T-helper 2 cell treated with Interferon-gamma antibody and Interleukin-4, amounts not matched to agents 100 ng/mL and 5 ng/mL, for 36 hours (primary cell): ENCODE data around the gene UBE2S. TPM values are rescaled to one million over a fixed set of nuclear protein-coding genes. Genes with fewer than 3 reads are reported as not detected.

Experiments used
- intact Hi-C: fragments of 100-400 bp; cut with micrococcal nuclease; formaldehyde crosslinking; loops from one replicate; pipeline ENCODE4 v1.15.1; 2023
- total RNA-seq: library from RNA; stranded (reverse); gene quantifications from 2 replicates; pipeline ENCODE4 v1.2.3, GENCODE V29; 2022

Gene UBE2S
- total RNA-seq, 1 donor from 2014 or later = 217 TPM

DNA sequence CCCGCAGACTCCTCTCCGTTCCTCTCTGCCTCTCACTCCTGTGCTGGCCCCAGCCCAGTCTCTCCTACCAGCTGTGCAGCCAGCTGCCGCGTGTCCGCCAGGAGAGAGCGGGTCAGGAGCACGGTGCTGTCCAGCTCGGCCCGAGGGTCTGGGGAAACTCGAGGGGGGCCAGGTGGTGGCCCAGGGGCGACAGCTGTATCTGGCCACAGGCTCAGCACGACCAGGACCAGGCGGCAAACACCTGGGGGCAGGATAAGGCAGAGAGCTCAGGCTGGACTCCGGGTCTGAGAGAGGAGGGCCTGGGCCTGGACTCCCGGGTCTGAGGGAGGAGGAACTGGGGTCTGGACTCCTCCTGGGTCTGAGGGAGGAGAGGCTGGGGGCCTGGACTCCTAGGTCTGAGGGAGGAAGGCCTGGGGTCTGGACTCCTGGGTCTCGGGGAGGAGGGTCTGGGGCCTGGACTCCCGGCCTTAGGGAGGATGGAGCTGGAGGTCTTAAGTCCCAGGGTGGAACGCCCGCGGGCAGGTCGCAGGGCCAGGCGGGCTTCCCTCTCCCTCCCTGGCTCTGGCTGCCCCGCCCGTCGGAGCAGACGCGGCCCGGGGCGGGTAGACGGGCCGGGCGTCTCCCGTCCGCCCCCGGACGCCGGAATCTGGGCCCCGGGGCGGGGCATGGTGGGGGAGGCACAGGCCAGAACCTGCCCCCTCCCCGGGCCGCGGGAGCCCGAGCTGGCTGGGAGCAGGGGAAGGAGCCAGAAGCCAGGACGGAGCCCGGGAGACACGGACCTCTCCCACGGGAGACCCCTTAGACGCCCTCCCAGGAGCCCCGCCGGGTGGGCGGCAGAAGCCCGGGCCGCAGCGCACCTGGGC is 38.7 kb downstream of the UBE2S start:
- intact Hi-C loops = no loop called here

DNA sequence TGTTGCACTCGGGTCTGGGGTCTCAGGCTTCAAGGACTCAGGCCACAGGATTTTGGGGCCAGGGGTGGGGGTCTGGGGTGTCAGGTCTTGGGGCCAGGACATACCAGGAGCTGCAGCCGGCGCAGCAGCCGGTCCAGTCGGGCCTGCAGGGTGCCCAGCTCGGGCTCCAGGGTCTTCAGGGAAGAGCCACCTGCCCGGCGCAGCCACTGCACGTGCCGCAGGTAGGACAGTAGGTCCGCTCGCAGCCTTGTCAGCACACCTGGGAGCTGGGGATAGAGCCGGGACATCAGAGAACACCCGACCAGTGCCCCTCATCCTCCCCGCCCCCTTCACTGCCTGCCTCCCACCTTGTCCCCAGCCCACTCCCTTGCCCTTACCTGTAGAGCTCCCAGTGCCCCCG is 39.5 kb downstream of the UBE2S start:
- intact Hi-C loops = no loop called here

- intact Hi-C loops = no loop called here
Observed at GRCh38 chr19:55366790-55367189, 40.8 kb downstream of the UBE2S start.

DNA sequence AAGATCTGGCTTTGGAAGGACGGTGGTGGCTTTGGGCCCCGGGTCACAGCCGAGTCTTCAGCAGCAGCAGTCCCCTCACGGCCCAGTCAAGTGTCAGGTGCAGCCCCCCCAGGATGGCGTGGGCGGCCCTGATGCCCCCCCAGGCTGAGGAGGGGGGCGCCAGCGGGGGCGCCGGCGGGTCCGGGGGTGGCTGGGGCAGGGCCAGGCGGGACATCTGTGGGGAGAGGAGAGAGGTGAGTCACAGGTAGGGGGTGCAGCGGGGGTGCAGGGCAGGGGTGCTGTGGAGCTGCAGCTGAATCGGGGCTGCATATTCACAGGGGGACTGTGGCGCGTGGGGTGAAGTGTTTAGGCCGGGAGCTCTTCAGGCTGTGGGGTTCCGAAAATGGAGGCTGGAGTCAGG is 41.6 kb downstream of the UBE2S start:
- intact Hi-C loops = no loop called here

- intact Hi-C loops = no loop called here
Observed at GRCh38 chr19:55365245-55365644, 42.3 kb downstream of the UBE2S start.

DNA sequence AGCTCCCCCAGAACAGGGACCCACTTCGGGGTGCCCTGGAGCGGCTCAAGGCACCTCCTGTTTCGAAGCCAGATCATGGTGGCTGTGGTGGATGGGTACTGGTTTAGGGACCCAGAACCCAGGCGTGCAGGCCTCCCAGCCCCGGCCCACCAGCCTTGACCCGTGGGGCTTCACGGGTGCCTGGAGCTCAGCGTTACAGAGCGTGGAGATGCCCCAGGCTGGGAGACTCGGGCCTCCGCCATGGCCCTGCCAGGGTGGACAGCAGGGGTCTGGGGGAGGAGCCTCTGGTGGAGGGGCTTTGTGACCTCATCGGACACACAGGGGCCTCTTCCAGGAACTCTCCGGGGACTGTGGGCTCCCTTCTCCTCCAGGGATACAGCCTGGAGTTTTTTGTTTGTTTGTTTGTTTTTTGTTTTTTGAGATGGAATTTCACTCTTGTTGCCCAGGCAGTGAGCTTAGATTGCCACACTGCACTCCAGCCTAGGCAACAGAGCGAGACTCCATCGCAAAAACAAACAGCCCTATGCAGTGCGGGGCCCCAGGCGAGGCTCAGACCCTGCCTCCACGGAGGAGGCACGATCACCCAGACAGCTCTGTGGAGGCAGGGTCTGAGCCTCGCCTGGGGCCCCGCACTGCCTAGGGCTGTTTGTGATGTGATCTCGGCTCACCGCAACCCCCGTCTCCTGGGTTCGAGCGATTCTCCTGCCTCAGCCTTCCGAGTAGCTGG is 44.4 kb downstream of the UBE2S start, which contains the start of gene GARIN5B:
Gene GARIN5B, minus strand, starts transcription at position 271 of the 727 bp plus-strand sequence. Its CDS starts 194 bp downstream, at position 77.
- intact Hi-C loops = no loop called here

- intact Hi-C loops = no loop called here
Observed at GRCh38 chr19:55362174-55362989, 45.2 kb downstream of the UBE2S start.

- intact Hi-C loops = no loop called here
Observed at GRCh38 chr19:55360902-55361301, 46.7 kb downstream of the UBE2S start.

- intact Hi-C loops = no loop called here
Observed at GRCh38 chr19:55358943-55359908, 48.4 kb downstream of the UBE2S start.

- intact Hi-C loops = no loop called here
Observed at GRCh38 chr19:55358493-55358892, 49.1 kb downstream of the UBE2S start.

- intact Hi-C loops = no loop called here
Observed at GRCh38 chr19:55355213-55355821, 52.3 kb downstream of the UBE2S start.

- intact Hi-C loops = loop anchor here (1.0 kb wide), 1 partner anchor 15 kb away; the partner anchor contains the start of gene KMT5C
Observed at GRCh38 chr19:55354698-55355212, 52.8 kb downstream of the UBE2S start, which contains the start of gene COX6B2. Gene COX6B2 (minus strand): TSS chr19:55354719. CDS start chr19:55354521, 198 bp downstream.

- intact Hi-C loops = loop anchor here (1.0 kb wide), 1 partner anchor 15 kb away; the partner anchor contains the start of gene KMT5C
Observed at GRCh38 chr19:55353803-55354697, 53.5 kb downstream of the UBE2S start.

DNA sequence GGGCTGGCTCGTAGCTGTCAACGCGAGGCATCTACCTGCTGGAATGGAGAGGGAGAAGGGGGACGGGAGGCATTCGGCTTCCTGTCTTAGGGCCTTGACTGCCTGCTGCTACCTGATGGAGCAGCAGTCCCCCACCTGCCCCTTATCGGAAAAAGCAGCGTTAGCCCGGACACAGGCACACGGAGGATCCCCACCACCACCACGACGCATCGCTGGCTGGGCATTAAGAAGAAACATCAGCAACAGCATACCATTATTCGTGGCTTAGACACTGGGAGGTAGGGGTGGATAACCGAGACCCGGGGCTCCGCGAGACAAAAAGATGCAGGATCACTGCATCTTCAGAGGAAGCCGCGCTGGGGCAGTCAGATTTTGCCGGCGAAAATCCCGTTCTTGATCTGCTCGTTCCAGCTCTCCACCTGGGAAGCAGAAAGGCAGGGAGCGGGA is 54.2 kb downstream of the UBE2S start:
- intact Hi-C loops = no loop called here

DNA sequence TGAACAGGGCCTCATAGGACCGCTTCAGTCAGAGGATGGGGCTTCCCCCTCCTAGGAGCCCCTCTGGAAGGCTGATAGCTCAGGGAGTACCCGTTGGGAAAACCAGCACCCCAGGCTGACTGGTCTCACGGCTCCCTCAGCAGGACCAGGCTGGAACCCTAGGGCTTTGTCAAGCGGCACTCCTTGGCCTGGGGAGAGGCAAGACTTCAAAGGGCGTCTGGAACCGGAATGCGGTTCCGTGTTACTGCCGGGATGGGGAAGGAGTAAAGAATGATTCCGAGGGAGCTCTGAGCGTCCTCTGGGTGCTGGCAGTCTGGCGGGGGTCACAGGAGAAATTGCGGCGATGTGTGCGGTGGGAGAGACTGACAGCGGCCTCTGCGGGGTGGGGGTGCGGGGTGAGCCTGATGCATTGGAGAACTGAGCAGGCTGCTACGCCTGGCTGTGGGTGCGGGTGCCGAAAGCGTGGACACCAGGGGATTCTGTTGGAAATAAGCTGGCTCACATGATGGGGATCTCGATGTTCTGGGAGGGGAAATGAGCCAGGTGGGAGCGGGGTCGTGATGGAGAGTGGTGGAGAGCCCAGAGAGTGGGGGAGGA is 54.9 kb downstream of the UBE2S start:
- intact Hi-C loops = no loop called here

- intact Hi-C loops = no loop called here
Observed at GRCh38 chr19:55352040-55352439, 55.5 kb downstream of the UBE2S start.

DNA sequence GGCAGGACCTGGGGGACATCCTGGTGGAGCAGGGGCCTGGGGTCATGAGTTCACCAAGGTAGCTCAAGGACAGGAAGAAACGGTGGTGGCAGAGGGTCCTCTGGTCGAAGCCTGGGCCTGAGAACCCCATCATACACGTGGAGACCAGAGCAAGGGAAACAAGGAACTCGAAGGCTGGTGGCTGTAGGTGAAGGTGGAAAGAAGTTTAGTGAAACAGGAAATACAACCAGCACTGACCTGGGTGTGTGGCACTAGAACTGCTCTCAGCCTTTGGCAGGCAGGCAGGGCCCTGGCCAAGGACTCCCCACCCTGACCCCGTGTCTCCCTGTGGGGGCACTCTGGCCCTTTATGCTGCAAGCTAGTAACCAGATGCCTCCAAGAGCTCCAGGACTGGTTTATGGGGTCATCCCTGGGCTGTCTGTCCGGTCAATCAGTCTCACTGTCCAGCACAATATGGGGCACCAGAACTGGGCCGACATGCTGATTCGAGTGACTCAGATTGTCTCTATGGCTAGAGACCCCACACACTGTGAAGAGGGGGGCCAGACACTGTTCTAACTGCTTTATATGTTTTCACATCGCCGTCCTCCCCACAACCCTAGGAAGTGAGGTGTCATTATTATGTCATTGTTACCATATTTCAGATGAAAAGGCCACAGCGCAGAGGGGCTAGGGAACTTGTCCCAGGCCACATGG is 56.8 kb downstream of the UBE2S start:
- intact Hi-C loops = no loop called here
